ENCODE data around the gene TNS3.

TNS3 gene

DNA sequence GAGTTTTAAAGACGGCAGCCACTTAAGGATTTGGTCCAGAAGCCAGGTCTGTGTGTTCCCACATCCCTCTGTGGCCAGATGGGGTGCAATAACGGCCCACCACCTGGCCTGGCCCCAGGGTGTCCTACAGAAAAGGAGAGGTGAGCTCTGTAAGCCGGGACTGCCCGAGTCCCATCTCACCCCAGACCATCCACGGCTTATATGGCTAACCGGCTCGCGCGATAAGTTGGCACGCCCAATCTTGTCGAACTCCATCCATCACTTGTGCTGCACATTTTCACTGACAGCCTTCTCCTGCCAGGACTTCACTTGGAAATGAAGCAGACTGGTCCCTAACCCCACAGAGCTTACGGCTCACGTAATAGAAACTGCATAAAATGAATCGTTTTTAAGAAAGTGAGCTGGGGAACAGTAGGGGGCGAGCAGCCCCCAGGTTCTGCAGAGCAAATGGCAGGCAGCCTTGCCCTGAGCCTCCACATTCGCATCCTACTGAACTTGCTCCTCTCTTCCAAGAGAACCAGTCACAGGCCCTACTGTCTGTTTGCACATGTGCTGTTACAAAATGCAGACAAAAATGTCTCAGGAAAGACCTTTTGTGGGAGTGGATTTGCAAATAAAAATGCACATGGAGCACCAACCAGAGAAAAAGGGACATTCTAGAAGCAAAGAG, 98.2 kb downstream of the TNS3 start:
- DNase-seq (ENCODE audit: extremely low read depth, low read depth) = no peak
- TF ChIP-seq, protein P1, sequence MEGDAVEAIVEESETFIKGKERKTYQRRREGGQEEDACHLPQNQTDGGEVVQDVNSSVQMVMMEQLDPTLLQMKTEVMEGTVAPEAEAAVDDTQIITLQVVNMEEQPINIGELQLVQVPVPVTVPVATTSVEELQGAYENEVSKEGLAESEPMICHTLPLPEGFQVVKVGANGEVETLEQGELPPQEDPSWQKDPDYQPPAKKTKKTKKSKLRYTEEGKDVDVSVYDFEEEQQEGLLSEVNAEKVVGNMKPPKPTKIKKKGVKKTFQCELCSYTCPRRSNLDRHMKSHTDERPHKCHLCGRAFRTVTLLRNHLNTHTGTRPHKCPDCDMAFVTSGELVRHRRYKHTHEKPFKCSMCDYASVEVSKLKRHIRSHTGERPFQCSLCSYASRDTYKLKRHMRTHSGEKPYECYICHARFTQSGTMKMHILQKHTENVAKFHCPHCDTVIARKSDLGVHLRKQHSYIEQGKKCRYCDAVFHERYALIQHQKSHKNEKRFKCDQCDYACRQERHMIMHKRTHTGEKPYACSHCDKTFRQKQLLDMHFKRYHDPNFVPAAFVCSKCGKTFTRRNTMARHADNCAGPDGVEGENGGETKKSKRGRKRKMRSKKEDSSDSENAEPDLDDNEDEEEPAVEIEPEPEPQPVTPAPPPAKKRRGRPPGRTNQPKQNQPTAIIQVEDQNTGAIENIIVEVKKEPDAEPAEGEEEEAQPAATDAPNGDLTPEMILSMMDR (IDR thresholded peaks at IDR 0.05; ENCODE audit: low read depth, low read length) = peak; percentile 11

DNA sequence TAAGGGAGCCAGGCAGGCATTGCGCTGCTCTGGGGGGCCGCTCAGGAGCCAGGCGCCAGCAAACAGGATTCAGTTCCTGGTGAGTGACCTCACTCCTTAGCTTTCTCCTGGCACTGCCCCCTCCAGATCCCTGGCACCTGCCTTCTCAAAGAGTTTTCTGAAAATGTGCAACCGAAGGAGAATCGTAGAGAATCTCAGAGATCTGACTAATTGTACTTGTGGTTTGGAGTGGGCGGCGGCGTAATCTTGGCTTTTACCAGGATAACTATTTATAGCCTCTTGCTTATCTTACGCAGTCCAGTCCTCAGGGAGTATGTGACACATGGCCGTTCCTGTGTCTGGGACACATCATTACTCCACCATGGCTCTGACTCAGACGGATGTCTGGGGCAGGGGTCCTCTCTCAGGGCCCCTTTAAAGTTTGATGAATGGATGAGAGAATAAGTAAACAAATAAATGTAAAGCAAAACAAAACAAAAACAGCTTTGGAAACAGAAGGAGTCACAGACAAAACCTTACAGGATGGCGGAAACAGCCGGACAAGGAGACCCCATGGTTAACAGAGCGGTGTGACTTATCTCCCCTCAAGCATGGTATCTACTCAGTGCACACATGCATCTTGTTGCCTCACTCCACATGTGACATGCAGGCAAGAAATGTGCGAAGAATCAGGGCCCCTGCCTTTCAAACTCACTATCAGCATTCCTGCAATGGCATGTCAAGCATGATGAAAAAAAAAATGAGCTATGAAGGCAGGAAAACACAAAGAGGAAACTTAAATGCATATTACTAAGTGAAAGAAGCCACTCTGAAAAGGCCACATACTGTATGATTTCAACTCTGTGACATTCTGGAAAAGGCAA, 99.7 kb downstream of the TNS3 start:
- TF ChIP-seq, protein P1 (IDR thresholded peaks at IDR 0.05; ENCODE audit: low read depth, low read length) = no peak
- DNase-seq (ENCODE audit: extremely low read depth, low read depth) = peak; percentile 65

DNA sequence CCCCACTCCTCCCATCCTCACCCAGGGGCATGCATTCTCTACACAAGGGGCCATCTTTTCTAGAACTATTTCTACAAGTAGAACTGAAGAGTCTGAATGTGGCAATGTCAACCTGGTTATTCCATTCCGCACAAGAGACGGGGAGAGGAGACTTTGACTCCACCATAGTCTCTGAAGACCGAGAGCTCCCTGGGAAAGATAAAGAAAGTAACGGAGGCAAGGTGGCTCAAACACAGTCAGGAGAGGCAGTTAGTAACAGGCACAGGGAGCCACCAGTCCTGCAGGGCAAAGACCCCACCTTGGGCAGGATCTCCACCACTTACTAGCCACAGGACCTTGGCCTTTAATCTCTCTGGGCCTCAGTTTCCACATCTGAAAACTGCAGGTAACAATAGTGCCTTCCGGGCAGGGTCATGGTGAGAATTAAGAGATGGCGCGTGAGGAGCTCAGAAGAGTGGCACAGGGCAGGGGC, 100.3 kb downstream of the TNS3 start:
- DNase-seq (ENCODE audit: extremely low read depth, low read depth) = no peak
- TF ChIP-seq, protein P1 (IDR thresholded peaks at IDR 0.05; ENCODE audit: low read depth, low read length) = no peak

DNA sequence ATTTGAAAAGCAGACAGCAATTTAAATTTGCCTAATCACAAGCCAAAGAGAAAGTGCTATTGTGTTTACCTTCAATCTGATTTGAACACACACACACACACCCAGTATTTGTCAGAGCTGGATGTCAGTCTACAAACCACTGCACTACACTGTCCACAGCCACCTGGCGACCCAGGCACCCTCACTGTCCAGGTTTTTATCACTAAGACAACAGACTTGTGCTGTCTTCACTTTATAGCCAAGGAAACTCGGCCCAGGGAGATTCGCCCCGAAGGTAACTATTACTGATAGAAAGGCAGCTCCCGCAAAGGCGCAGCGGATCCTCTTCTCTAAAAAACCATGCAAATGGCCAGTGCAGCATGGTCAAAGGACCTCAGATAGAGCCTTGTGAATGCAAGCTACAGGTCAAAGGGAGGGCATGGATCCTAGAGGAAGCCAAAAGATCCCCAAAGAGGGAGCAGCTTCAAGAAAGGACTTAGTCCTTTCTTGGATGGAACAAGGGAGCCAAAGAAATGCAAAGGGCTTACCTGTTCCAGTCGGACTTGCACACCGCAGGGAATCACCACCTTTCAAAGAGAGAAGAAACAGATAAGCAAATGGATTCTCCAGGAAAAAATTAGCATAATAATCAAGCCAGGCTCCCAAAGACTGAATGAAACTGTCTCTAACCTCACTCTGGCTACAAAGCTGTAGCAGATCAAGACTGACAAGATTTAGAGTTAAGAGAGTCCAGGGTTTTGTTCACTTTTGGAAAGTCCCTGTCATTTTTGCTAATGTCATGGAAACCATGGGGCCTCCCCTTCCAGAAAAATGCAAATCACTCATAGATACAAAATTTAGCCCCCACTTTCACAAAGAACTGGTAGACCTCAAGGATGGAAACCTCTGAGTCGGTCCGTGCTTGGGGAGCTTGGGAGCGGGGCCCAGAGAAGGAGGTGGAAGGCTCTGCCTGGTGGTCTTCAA, 101.1 kb downstream of the TNS3 start:
- DNase-seq (ENCODE audit: extremely low read depth, low read depth) = no peak

DNA sequence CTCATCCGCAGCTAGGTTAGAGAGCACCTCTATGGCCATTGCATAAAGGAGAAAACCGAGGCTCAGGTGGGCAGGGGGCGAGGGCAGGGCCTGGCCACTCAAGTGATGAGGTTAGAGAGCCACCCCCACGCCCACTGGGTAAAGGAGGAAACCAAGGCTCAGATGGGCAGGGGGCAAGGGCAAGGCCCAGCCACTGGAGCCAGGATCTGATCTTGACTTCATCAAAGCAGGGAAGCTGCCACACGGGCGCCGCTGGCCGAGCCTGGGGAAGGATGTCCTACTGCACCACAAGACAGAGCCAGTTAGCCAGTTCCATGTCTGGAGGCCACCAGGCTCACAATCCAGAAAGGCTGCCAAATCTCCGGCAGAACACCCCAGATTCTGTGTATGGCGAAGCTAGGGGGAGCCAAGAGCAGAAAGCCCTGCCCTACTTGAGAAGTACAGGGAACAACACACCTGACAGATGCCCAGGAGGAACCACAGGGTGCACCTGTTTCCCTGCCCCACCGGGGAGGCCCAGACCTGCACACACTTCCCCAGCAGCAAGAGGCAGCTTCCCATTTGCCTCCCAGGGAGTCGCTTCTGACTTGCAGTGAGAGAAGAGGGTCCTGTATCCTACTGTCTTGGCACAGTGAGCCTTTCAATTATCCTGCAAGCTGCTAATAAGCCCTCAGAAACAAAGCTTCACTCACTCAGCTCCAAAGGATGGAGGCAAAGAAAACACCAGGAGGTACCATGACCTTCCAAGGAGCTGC, 101.9 kb downstream of the TNS3 start:
- DNase-seq (ENCODE audit: extremely low read depth, low read depth) = no peak
- TF ChIP-seq, protein P1 (IDR thresholded peaks at IDR 0.05; ENCODE audit: low read depth, low read length) = no peak

More for the DNA sequence above, 101.1 kb downstream of the TNS3 start:
- TF ChIP-seq, protein P1 (IDR thresholded peaks at IDR 0.05; ENCODE audit: low read depth, low read length) = no peak

DNA sequence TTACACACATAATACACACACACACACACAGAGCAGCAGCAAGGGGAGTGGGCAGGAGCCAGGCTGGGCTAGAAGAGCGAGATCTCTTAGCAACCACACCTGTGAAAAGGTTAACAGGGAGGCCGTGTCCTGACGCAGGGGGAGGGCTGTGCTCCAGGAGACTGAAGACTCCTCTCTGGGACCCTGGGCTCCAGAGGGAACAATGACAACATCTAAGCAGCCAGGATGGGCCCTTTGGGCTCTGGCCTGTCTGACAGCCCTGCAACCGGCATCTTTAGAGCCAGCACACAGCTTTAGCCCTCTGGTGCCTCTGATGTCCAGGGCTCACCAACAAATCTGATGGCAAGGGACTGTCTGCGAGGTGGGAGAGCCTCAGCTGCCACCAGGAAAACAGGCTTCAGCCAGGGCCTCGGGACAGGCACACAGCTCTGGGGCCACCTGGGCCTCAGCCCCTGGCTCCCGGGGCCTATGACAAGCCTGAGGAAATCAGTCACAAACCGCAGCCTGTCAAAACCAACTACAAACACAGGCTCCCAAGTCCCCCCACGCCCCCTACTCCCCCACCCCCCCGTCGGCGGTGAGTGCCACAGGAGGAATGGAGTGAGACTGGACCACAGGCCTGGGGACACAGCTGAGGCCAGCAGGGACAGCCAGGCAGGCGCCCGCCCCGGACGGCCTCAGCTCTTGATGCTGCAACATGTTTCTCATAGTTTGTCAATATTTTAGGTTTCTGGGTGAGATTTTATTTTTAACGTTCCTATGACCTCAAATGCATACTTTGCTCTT, 102.8 kb downstream of the TNS3 start:
- TF ChIP-seq, protein P1 (IDR thresholded peaks at IDR 0.05; ENCODE audit: low read depth, low read length) = no peak
- no peak for DNase-seq (ENCODE audit: extremely low read depth, low read depth)

Measured in AG09319 (cell line).